Gastrocnemius medialis (tissue), 4 donors: ENCODE measurements around the gene SLC6A1. TPM values are rescaled to one million over a fixed set of nuclear protein-coding genes. Genes with fewer than 3 reads are reported as not detected.

Experiments
- ATAC-seq, 2 donors: fragments of 150-250 bp; one replicate each; pipeline ENCODE4 v1.9.1; 2016
- DNase-seq, 2 donors: peaks; one replicate each; pipeline ENCODE4 v3.0.0-alpha.2; 2019
- H3K27ac ChIP-seq, 4 donors: fragments of 200-600 bp; sonication (generic); 1 replicate in 1 of 4; 2 replicates in 3 of 4; pipeline ENCODE4 v1.5.1; 2016 to 2018; ENCODE audit warnings: mild to moderate bottlenecking in 2 of 4, moderate library complexity in 1 of 4
- H3K27me3 ChIP-seq, 3 donors: fragments of 200-600 bp; sonication (generic) in 2 of 3; 1 replicate in 1 of 3; 2 replicates in 2 of 3; pipeline versions ENCODE4 v1.5.1 to v1.6.0; 2016 to 2019; ENCODE audit warnings: mild to moderate bottlenecking in 1 of 3, moderate library complexity in 1 of 3
- H3K36me3 ChIP-seq, 2 donors: fragments of 200-600 bp; sonication (generic) in 1 of 2; one replicate each; pipeline ENCODE4 v1.5.1; 2017 to 2018
- H3K4me1 ChIP-seq, 2 donors: fragments of 200-600 bp; sonication (generic) in 1 of 2; one replicate each; pipeline ENCODE4 v1.5.1; 2016 to 2017; ENCODE audit warnings: mild to moderate bottlenecking in 2 of 2
- H3K4me3 ChIP-seq, 4 donors: fragments of 200-600 bp; sonication (generic) in 3 of 4; 1 replicate in 1 of 4; 2 replicates in 3 of 4; pipeline ENCODE4 v1.5.1; 2016 to 2019; ENCODE audit warnings: mild to moderate bottlenecking in 2 of 4
- H3K9me3 ChIP-seq, 3 donors: fragments of 200-600 bp; sonication (generic) in 2 of 3; 1 replicate in 1 of 3; 2 replicates in 2 of 3; pipeline ENCODE4 v1.5.1; 2016 to 2019
- POLR2A ChIP-seq, 2 donors: fragments of 450-650 bp; IDR thresholded peaks; one replicate each; pipeline ENCODE4 v1.6.1; 2017; ENCODE audit warnings: antibody characterized with exemption in 2 of 2, mild to moderate bottlenecking in 2 of 2, moderate library complexity in 2 of 2
- in situ Hi-C, 4 donors: fragments of 200-750 bp; cut with MboI; loops; one replicate each; pipeline versions ENCODE4 v1.15.0 to v1.8.0; 2017; ENCODE audit warnings: low sequenced_read_pairs in 4 of 4
- intact Hi-C: fragments of 100-400 bp; cut with DNase I; formaldehyde crosslinking; loops from one replicate; pipeline ENCODE4 v1.15.1; 2023; ENCODE audit warnings: low total_unique reads
- total RNA-seq, 4 donors: library from RNA; depleted of rRNA; stranded (reverse); fragments of >200 nt; gene quantifications; one replicate each; pipeline versions ENCODE4 v1.1.0 to v1.2.3, GENCODE V29; 2016
- TF ChIP-seq, protein P1 (sequence below), 5 experiments: fragments of 450-650 bp in 3 of 5; fragments of 200-600 bp in 2 of 5; sonication (generic) in 2 of 5; IDR thresholded peaks in 4 of 5; conservative IDR thresholded peaks in 1 of 5; 1 replicate in 4 of 5; 2 replicates in 1 of 5; pipeline ENCODE4 v1.5.1; 2016 to 2019; ENCODE audit warnings: antibody characterized with exemption in 5 of 5, mild to moderate bottlenecking in 3 of 5, moderate library complexity in 3 of 5

SLC6A1 gene
- total RNA-seq, 4 donors from 2014 or later, result 0.23 to 0.36 (median 0.31) TPM

GRCh38 chr3:11009898-11010297, 17.4 kb downstream of the SLC6A1 start:
- no peaks in the 10 kb centered on the region for H3K9me3 ChIP-seq
- no peaks in the 10 kb centered on the region for H3K27me3 ChIP-seq
- H3K4me1 ChIP-seq, result no peaks in the 10 kb centered on the region
- H3K27ac ChIP-seq, result no peak overlapping the region
- intact Hi-C loops (no loop called here), in situ Hi-C loops (no loop called here)
- no peak for TF ChIP-seq POLR2A (IDR thresholded peaks at IDR 0.05)
- TF ChIP-seq, protein P1, sequence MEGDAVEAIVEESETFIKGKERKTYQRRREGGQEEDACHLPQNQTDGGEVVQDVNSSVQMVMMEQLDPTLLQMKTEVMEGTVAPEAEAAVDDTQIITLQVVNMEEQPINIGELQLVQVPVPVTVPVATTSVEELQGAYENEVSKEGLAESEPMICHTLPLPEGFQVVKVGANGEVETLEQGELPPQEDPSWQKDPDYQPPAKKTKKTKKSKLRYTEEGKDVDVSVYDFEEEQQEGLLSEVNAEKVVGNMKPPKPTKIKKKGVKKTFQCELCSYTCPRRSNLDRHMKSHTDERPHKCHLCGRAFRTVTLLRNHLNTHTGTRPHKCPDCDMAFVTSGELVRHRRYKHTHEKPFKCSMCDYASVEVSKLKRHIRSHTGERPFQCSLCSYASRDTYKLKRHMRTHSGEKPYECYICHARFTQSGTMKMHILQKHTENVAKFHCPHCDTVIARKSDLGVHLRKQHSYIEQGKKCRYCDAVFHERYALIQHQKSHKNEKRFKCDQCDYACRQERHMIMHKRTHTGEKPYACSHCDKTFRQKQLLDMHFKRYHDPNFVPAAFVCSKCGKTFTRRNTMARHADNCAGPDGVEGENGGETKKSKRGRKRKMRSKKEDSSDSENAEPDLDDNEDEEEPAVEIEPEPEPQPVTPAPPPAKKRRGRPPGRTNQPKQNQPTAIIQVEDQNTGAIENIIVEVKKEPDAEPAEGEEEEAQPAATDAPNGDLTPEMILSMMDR (IDR thresholded peaks at IDR 0.05 in 4 of 5, conservative IDR thresholded peaks at IDR 0.05 in 1 of 5), result no peak
- no peaks in the 10 kb centered on the region for H3K36me3 ChIP-seq
- DNase-seq (no peak), ATAC-seq (no peak)
- H3K4me3 ChIP-seq, result no peak overlapping the region

DNA sequence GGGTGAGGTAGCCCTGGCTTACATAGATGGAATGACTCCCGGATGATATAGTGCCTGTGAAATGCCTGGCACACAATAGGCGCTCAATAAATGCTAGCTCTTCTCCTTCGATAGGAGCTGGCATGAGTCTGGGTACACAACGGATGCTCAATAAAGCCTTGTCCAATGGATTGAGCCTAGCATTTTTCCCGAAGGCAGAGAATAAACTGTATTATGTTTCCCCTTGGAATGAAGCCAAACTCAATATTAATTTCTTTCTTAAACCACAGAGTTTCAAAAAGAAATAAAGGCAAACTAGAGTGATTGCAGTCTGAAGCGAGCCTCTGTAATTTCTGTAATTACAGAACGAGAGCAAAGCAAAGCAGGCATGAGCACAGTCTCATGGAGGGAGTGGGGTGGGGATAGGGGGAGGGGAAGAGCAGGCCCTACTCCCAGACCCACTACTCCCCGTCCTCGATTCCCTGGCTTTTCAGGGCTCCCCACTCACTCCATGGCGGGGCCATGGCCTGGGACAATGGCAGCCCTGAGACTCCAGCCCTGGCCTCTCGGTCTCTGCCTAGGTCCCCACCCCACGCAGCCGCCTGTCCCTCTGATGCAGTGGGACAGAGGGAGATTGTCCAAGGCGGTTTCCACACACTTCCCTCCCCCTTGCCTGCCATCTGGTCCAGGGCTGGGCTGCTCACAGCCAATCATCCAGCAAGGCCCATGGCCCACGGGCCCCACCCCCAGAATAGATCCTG, 18.0 kb downstream of the SLC6A1 start:
- intact Hi-C loops (no loop called here), in situ Hi-C loops (no loop called here)
- TF ChIP-seq POLR2A (IDR thresholded peaks at IDR 0.05), result no peak
- TF ChIP-seq, protein P1 (IDR thresholded peaks at IDR 0.05 in 4 of 5, conservative IDR thresholded peaks at IDR 0.05 in 1 of 5), result no peak
- ATAC-seq, result no peak
- no peaks in the 10 kb centered on the region for H3K27me3 ChIP-seq
- H3K4me1 ChIP-seq, result no peaks in the 10 kb centered on the region
- H3K36me3 ChIP-seq, result no peaks in the 10 kb centered on the region
- H3K27ac ChIP-seq, result no peak overlapping the region
- no peaks in the 10 kb centered on the region for H3K9me3 ChIP-seq
- no peak overlapping the region for H3K4me3 ChIP-seq
- no peak for DNase-seq

DNA sequence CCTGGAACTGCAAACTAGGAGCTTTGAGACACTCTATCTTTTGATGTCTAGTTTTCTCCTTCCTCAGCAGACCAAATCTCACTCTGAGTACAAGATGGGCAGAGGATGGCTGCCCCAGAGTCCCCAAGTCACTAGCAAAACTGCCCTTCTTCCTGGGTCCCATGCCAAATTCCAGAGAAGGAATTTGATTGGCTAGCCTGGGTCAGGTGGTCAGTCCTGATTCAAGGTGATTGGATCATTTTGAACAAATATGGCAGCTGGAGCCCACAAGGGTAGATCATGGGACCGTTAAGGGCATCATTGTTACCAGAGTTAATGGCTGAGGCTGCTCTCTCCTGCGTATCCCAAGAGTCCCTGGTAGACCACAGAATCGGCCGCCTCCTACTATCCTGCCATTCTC, 21.7 kb downstream of the SLC6A1 start:
- no peaks in the 10 kb centered on the region for H3K36me3 ChIP-seq
- intact Hi-C loops (no loop called here), in situ Hi-C loops (no loop called here)
- no peak for DNase-seq
- no peak for ATAC-seq
- H3K4me3 ChIP-seq, result no peak overlapping the region
- no peaks in the 10 kb centered on the region for H3K4me1 ChIP-seq
- H3K27ac ChIP-seq, result no peak overlapping the region
- H3K9me3 ChIP-seq, result no peaks in the 10 kb centered on the region
- H3K27me3 ChIP-seq, result no peaks in the 10 kb centered on the region
- TF ChIP-seq POLR2A (IDR thresholded peaks at IDR 0.05), result no peak

GRCh38 chr3:11014752-11015151, 22.2 kb downstream of the SLC6A1 start:
- DNase-seq (no peak), ATAC-seq (no peak)
- TF ChIP-seq, protein P1 (IDR thresholded peaks at IDR 0.05 in 4 of 5, conservative IDR thresholded peaks at IDR 0.05 in 1 of 5), result no peak
- no peak for TF ChIP-seq POLR2A (IDR thresholded peaks at IDR 0.05)
- Histone ChIP-seq H3K9me3 (no peaks in the 10 kb centered on the region), H3K27me3 (no peaks in the 10 kb centered on the region), H3K4me1 (no peaks in the 10 kb centered on the region), H3K36me3 (no peaks in the 10 kb centered on the region), H3K4me3 (no peak overlapping the region), H3K27ac (no peak overlapping the region)
- intact Hi-C loops (no loop called here), in situ Hi-C loops (no loop called here)

- no peak for TF ChIP-seq POLR2A (IDR thresholded peaks at IDR 0.05)
- intact Hi-C loops, result no loop called here
Measured at GRCh38 chr3:11015369-11015768, 22.8 kb downstream of the SLC6A1 start.

DNA sequence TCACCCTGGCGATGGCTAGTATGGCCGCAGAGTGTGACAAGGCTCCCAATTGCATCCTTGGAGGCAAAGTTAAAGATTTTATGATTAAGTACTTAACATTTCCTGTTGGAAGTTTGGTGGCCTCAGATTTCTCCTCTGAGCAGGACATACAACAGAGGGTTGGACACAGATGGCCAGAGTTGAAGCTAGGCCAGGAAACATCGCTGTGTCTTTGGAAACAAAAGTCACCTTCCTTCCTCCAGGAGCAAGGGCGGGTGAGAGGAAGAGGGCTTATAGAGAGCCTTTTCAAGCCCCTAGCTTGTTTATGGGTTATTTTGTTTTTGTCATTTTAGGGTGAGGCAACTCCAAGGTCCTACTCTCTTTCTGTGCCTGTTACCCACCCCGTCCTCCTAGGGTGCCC, 24.2 kb downstream of the SLC6A1 start:
- H3K36me3 ChIP-seq, result no peaks in the 10 kb centered on the region
- H3K4me3 ChIP-seq, result no peak overlapping the region
- DNase-seq, result no peak
- ATAC-seq, result no peak
- H3K4me1 ChIP-seq, result no peaks in the 10 kb centered on the region
- in situ Hi-C loops (no loop called here), intact Hi-C loops (no loop called here)
- no peaks in the 10 kb centered on the region for H3K27me3 ChIP-seq
- no peak for TF ChIP-seq POLR2A (IDR thresholded peaks at IDR 0.05)
- TF ChIP-seq, protein P1 (IDR thresholded peaks at IDR 0.05 in 4 of 5, conservative IDR thresholded peaks at IDR 0.05 in 1 of 5), result no peak
- H3K27ac ChIP-seq, result no peak overlapping the region
- H3K9me3 ChIP-seq, result no peaks in the 10 kb centered on the region

More at GRCh38 chr3:11015369-11015768, 22.8 kb downstream of the SLC6A1 start:
- ATAC-seq, result no peak
- H3K9me3 ChIP-seq, result no peaks in the 10 kb centered on the region
- no peaks in the 10 kb centered on the region for H3K36me3 ChIP-seq
- no peaks in the 10 kb centered on the region for H3K4me1 ChIP-seq
- no peak overlapping the region for H3K27ac ChIP-seq
- no peak for DNase-seq
- in situ Hi-C loops, result no loop called here
- no peak overlapping the region for H3K4me3 ChIP-seq
- H3K27me3 ChIP-seq, result no peaks in the 10 kb centered on the region
